AML-193 (cell line): Measurements from ENCODE around the gene CYTH2.
"Not testable (repeated sequence)": the region's sequence is repeated elsewhere in the genome, so short reads cannot be mapped to it uniquely, and the experiment has no call there.

Experiments used
- DNase-seq, 2 experiments: peaks; one replicate each; lab custom pipeline; 2025; lab: John Stamatoyannopoulos, UW

CYTH2 gene

GRCh38 chr19:48512504-48513288 is 43.5 kb downstream of the CYTH2 start:
- DNase-seq, result no peak

- DNase-seq, result peak; percentile 73 to 77
Measured at GRCh38 chr19:48513289-48514122, 44.3 kb downstream of the CYTH2 start.

GRCh38 chr19:48514123-48514458 is 44.9 kb downstream of the CYTH2 start:
- no peak for DNase-seq

GRCh38 chr19:48516536-48516935 is 47.4 kb downstream of the CYTH2 start:
- no peak for DNase-seq

- DNase-seq, result no peak
Measured at GRCh38 chr19:48518207-48518606, 49.0 kb downstream of the CYTH2 start.

GRCh38 chr19:48519426-48519825 is 50.3 kb downstream of the CYTH2 start:
- not testable (repeated sequence) for DNase-seq

GRCh38 chr19:48520134-48520533 is 51.0 kb downstream of the CYTH2 start:
- DNase-seq, result no peak

- no peak for DNase-seq
Measured at GRCh38 chr19:48524221-48524620, 55.1 kb downstream of the CYTH2 start.

- no peak for DNase-seq
Measured at GRCh38 chr19:48524732-48525131, 55.6 kb downstream of the CYTH2 start.

- DNase-seq, result no peak
Measured at GRCh38 chr19:48529156-48529555, 60.0 kb downstream of the CYTH2 start.

- no peak for DNase-seq
Measured at GRCh38 chr19:48530066-48530720, 61.0 kb downstream of the CYTH2 start.

- no peak for DNase-seq
Measured at GRCh38 chr19:48530770-48531169, 61.6 kb downstream of the CYTH2 start.
